ENCODE results near the gene G0S2. TPM values are rescaled to one million over a fixed set of nuclear protein-coding genes. Genes with fewer than 3 reads are reported as not detected.

Gene G0S2
- total RNA-seq, 2 donors from 2014 or later, result 11.0 to 83.5 TPM

- no peaks in the 10 kb centered on the region for H3K4me1 ChIP-seq (ENCODE audit: control insufficient read depth in 1 of 2, low read depth in 2 of 2)
- H3K9me3 ChIP-seq, result no peaks in the 10 kb centered on the region
- no peak overlapping the region for H3K4me3 ChIP-seq
- no peak for ATAC-seq (ENCODE audit: insufficient number of reproducible peaks, low FRiP score, low read depth)
- no peak for DNase-seq (ENCODE audit: low spot score)
- no peak for TF ChIP-seq CTCF (IDR thresholded peaks at IDR 0.05)
- H3K27me3 ChIP-seq (replicated peaks; ENCODE audit: insufficient read depth), result no peaks in the 10 kb centered on the region
- no peak overlapping the region for H3K27ac ChIP-seq
- no peaks in the 10 kb centered on the region for H3K36me3 ChIP-seq
Measured at GRCh38 chr1:209720826-209721225, 45.6 kb downstream of the G0S2 start.

- H3K4me1 ChIP-seq (ENCODE audit: control insufficient read depth in 1 of 2, low read depth in 2 of 2), result no peaks in the 10 kb centered on the region
- no peak overlapping the region for H3K27ac ChIP-seq
- H3K36me3 ChIP-seq, result no peaks in the 10 kb centered on the region
- no peak for TF ChIP-seq CTCF (IDR thresholded peaks at IDR 0.05)
- ATAC-seq (ENCODE audit: insufficient number of reproducible peaks, low FRiP score, low read depth), result no peak
- H3K9me3 ChIP-seq, result no peaks in the 10 kb centered on the region
- H3K27me3 ChIP-seq (replicated peaks; ENCODE audit: insufficient read depth), result no peaks in the 10 kb centered on the region
- H3K4me3 ChIP-seq, result no peak overlapping the region
- no peak for DNase-seq (ENCODE audit: low spot score)
Measured at GRCh38 chr1:209721323-209721722, 46.1 kb downstream of the G0S2 start.

- Histone ChIP-seq H3K27me3 (replicated peaks; ENCODE audit: insufficient read depth) (no peaks in the 10 kb centered on the region), H3K4me3 (no peak overlapping the region), H3K36me3 (no peaks in the 10 kb centered on the region), H3K4me1 (ENCODE audit: control insufficient read depth in 1 of 2, low read depth in 2 of 2) (no peaks in the 10 kb centered on the region), H3K9me3 (no peaks in the 10 kb centered on the region), H3K27ac (no peak overlapping the region)
- DNase-seq (ENCODE audit: low spot score) (no peak), ATAC-seq (ENCODE audit: insufficient number of reproducible peaks, low FRiP score, low read depth) (no peak)
- TF ChIP-seq CTCF (IDR thresholded peaks at IDR 0.05), result no peak
Measured at GRCh38 chr1:209723265-209723664, 48.1 kb downstream of the G0S2 start.

- TF ChIP-seq CTCF (IDR thresholded peaks at IDR 0.05), result no peak
- Histone ChIP-seq H3K9me3 (no peaks in the 10 kb centered on the region), H3K27ac (no peak overlapping the region), H3K36me3 (no peaks in the 10 kb centered on the region), H3K4me3 (no peak overlapping the region), H3K27me3 (replicated peaks; ENCODE audit: insufficient read depth) (no peaks in the 10 kb centered on the region), H3K4me1 (ENCODE audit: control insufficient read depth in 1 of 2, low read depth in 2 of 2) (no peaks in the 10 kb centered on the region)
- ATAC-seq (ENCODE audit: insufficient number of reproducible peaks, low FRiP score, low read depth) (no peak), DNase-seq (ENCODE audit: low spot score) (no peak)
Measured at GRCh38 chr1:209723756-209724693, 48.8 kb downstream of the G0S2 start.

Other genes starting within 250 kb of the G0S2 start
- not detected for gene CAMK1G, start 91.7 kb upstream of the G0S2 start, total RNA-seq
- 1 to 10 TPM; 3.4 to 5.1 TPM for gene LAMB3, start 23.0 kb upstream of the G0S2 start, total RNA-seq
- gene HSD11B1, start 29.4 kb downstream of the G0S2 start, total RNA-seq, result 10 to 100 TPM; 15.7 to 24.4 TPM
- gene TRAF3IP3, start 80.6 kb downstream of the G0S2 start, total RNA-seq, result 10 to 100 TPM in 1 of 2 donors, 1 to 10 TPM in 1; 3.3 to 12.3 TPM
- 1 to 10 TPM; 1.5 to 1.6 TPM for gene C1orf74, start 109.1 kb downstream of the G0S2 start, total RNA-seq
- 1 to 10 TPM; 3.9 to 4.1 TPM for gene IRF6, start 130.7 kb downstream of the G0S2 start, total RNA-seq
- 10 to 100 TPM in 1 of 2 donors, 1 to 10 TPM in 1; 5.7 to 11.6 TPM for gene UTP25, start 152.6 kb downstream of the G0S2 start, total RNA-seq